WTC11 (cell line): ENCODE measurements around the gene ARAP3. TPM values are rescaled to one million over a fixed set of nuclear protein-coding genes. Genes with fewer than 3 reads are reported as not detected.

ENCODE experiments used
- ATAC-seq: fragments of 200-7000 bp; cut with Tn5 transposase; 2 replicates; pipeline ENCODE4 v1.10.0; 2021; ENCODE audit warnings: mild to moderate bottlenecking, moderate library complexity
- CTCF ChIA-PET: fragments of 300-600 bp; sonication (Branson Sonifier 250); formaldehyde crosslinking; loops from one replicate; lab custom pipeline; 2021; ENCODE audit warnings: antibody characterized with exemption; lab: Charles Lee
- POLR2A ChIA-PET: fragments of 350-600 bp; sonication (Branson Sonifier 250); formaldehyde crosslinking; loops from one replicate; lab custom pipeline; 2021; ENCODE audit warnings: antibody characterized with exemption; lab: Charles Lee
- DNase-seq: peaks from one replicate; pipeline ENCODE4 v3.0.0; 2021; ENCODE audit warnings: low spot score
- H3K27ac Mint-ChIP-seq: 2 replicates; pipeline ENCODE4 v1.8.0; 2021; ENCODE audit warnings: mixed read lengths
- H3K27me3 Mint-ChIP-seq: 2 replicates; pipeline ENCODE4 v1.8.0; 2021; ENCODE audit warnings: low read depth, mild to moderate bottlenecking, moderate library complexity, mixed read lengths
- H3K36me3 Mint-ChIP-seq: 2 replicates; pipeline ENCODE4 v1.8.0; 2021; ENCODE audit warnings: mixed read lengths
- H3K4me1 Mint-ChIP-seq: 2 replicates; pipeline ENCODE4 v1.8.0; 2022; ENCODE audit warnings: mixed read lengths
- H3K4me3 Mint-ChIP-seq: 2 replicates; pipeline ENCODE4 v1.8.0; 2021; ENCODE audit warnings: mild to moderate bottlenecking, moderate library complexity, mixed read lengths
- H3K9me3 Mint-ChIP-seq: 2 replicates; pipeline ENCODE4 v1.8.0; 2021; ENCODE audit warnings: mixed read lengths
- ARID4B ChIP-seq: sonication (generic); formaldehyde crosslinking; IDR thresholded peaks from 2 replicates; pipeline ENCODE4 v1.8.0; 2023; ENCODE audit warnings: missing genetic modification reagents, mild to moderate bottlenecking, borderline replicate concordance
- ATF1 ChIP-seq: sonication (generic); formaldehyde crosslinking; IDR thresholded peaks from 2 replicates; pipeline ENCODE4 v1.8.1; 2023; ENCODE audit warnings: mild to moderate bottlenecking, moderate library complexity, missing genetic modification reagents
- CREB1 ChIP-seq: sonication (generic); formaldehyde crosslinking; IDR thresholded peaks from 2 replicates; pipeline ENCODE4 v1.8.0; 2023; ENCODE audit warnings: mild to moderate bottlenecking, missing genetic modification reagents
- E2F1 ChIP-seq: sonication (generic); formaldehyde crosslinking; IDR thresholded peaks from 2 replicates; pipeline ENCODE4 v1.8.0; 2022; ENCODE audit warnings: mild to moderate bottlenecking, missing genetic modification reagents
- ELF4 ChIP-seq: sonication (generic); formaldehyde crosslinking; IDR thresholded peaks from 2 replicates; pipeline ENCODE4 v1.8.1; 2022; ENCODE audit warnings: low read depth, mild to moderate bottlenecking, moderate library complexity, missing genetic modification reagents
- ETV6 ChIP-seq: sonication (generic); formaldehyde crosslinking; IDR thresholded peaks from 2 replicates; pipeline ENCODE4 v1.8.1; 2022; ENCODE audit warnings: mild to moderate bottlenecking, missing genetic modification reagents
- FOXP1 ChIP-seq: sonication (generic); formaldehyde crosslinking; IDR thresholded peaks from 2 replicates; pipeline ENCODE4 v1.8.0; 2022; ENCODE audit warnings: missing genetic modification reagents, mild to moderate bottlenecking, moderate library complexity, borderline replicate concordance
- FOXP4 ChIP-seq: sonication (generic); formaldehyde crosslinking; IDR thresholded peaks from 2 replicates; pipeline ENCODE4 v1.8.0; 2022; ENCODE audit warnings: mild to moderate bottlenecking, missing genetic modification reagents
- HMGA2 ChIP-seq: fragments of 250-450 bp; sonication (Bioruptor Pico); IDR thresholded peaks from 2 replicates; pipeline ENCODE4 v1.4.0; 2021; ENCODE audit warnings: mild to moderate bottlenecking, moderate library complexity
- MLX ChIP-seq: sonication (generic); formaldehyde crosslinking; IDR thresholded peaks from 2 replicates; pipeline ENCODE4 v1.8.1; 2023; ENCODE audit warnings: mild to moderate bottlenecking, missing genetic modification reagents, moderate library complexity
- MXD4 ChIP-seq: fragments of 250-450 bp; sonication (Bioruptor Pico); IDR thresholded peaks from 2 replicates; pipeline ENCODE4 v1.8.0; 2021; ENCODE audit warnings: mild to moderate bottlenecking, moderate library complexity, borderline replicate concordance
- MYBL2 ChIP-seq: sonication (generic); formaldehyde crosslinking; IDR thresholded peaks from 2 replicates; pipeline ENCODE4 v1.8.1; 2023; ENCODE audit warnings: mild to moderate bottlenecking, moderate library complexity, missing genetic modification reagents
- NFYB ChIP-seq: sonication (generic); formaldehyde crosslinking; conservative IDR thresholded peaks from 2 replicates; pipeline ENCODE4 v1.8.0; 2022; ENCODE audit warnings: low read depth, missing genetic modification reagents
- PRRX2 ChIP-seq: fragments of 250-450 bp; sonication (Bioruptor Pico); IDR thresholded peaks from 2 replicates; pipeline ENCODE4 v1.8.0; 2021; ENCODE audit warnings: mild to moderate bottlenecking
- SMAD4 ChIP-seq: sonication (generic); formaldehyde crosslinking; IDR thresholded peaks from 2 replicates; pipeline ENCODE4 v1.8.0; 2022; ENCODE audit warnings: mild to moderate bottlenecking, missing genetic modification reagents
- ZBTB43 ChIP-seq: sonication (generic); formaldehyde crosslinking; IDR thresholded peaks from 2 replicates; pipeline ENCODE4 v1.8.1; 2023; ENCODE audit warnings: mild to moderate bottlenecking, missing genetic modification reagents
- ZNF423 ChIP-seq: fragments of 250-450 bp; sonication (Bioruptor Pico); IDR thresholded peaks from 2 replicates; pipeline ENCODE4 v2.1.2; 2022; ENCODE audit warnings: mild to moderate bottlenecking, moderate library complexity
- total RNA-seq: library from RNA; stranded (reverse); gene quantifications from 3 replicates; pipeline ENCODE4 v1.2.3, GENCODE V29; 2021

Gene ARAP3
- total RNA-seq, 1 experiment from 2014 or later: 60.4 TPM

GRCh38 chr5:141704782-141705297 is 22.8 kb upstream of the ARAP3 start (continued):
- no peak for TF ChIP-seq PRRX2
- no peak for TF ChIP-seq HMGA2 (CRISPR knock-in tag)

GRCh38 chr5:141703133-141703561 is 21.1 kb upstream of the ARAP3 start:
- no peak; the same call in 1 of the 2 replicates for ATAC-seq
- no peak overlapping the region for H3K4me3 Mint-ChIP-seq
- no peak for TF ChIP-seq MXD4 (CRISPR knock-in tag)
- TF ChIP-seq MLX: no peak
- no peak for TF ChIP-seq ZNF423 (CRISPR knock-in tag)
- TF ChIP-seq ELF4 (CRISPR knock-in tag): no peak
- no peak for TF ChIP-seq ARID4B (CRISPR knock-in tag)
- TF ChIP-seq CREB1 (CRISPR knock-in tag): no peak
- no peak for TF ChIP-seq ATF1 (CRISPR knock-in tag)
- no peak for TF ChIP-seq ETV6 (CRISPR knock-in tag)
- no peak for TF ChIP-seq E2F1 (CRISPR knock-in tag)
- no peak for TF ChIP-seq FOXP4 (CRISPR knock-in tag)
- TF ChIP-seq ZBTB43 (CRISPR knock-in tag): no peak
- no peak for TF ChIP-seq NFYB (CRISPR knock-in tag)
- no peak for TF ChIP-seq FOXP1 (CRISPR knock-in tag)
- TF ChIP-seq SMAD4 (CRISPR knock-in tag): no peak
- TF ChIP-seq MYBL2: no peak
- no peak for DNase-seq
- ChIA-PET POLR2A (interaction anchor here (0.5 to 1.6 kb wide), 4 partner anchors 52 to 220 kb away, joined by 3 to 4 read pairs (median 4); partner anchors contain the start of genes FCHSD1 and PCDH1), CTCF (interaction anchor here (0.6 to 4.9 kb wide), 37 partner anchors 10 to 1348 kb away, joined by 3 to 116 read pairs (median 7); partner anchors contain the start of genes ARAP3, GNPDA1, PCDH1 and PCDH12)
- H3K27ac Mint-ChIP-seq: no peak overlapping the region
- no peaks in the 10 kb centered on the region for H3K9me3 Mint-ChIP-seq
- no peaks in the 10 kb centered on the region for H3K36me3 Mint-ChIP-seq
- H3K4me1 Mint-ChIP-seq: peaks cover 11% of the 10 kb centered on the region
- peaks cover 6% of the 10 kb centered on the region for H3K27me3 Mint-ChIP-seq
